Transverse colon (tissue), 3 donors: ENCODE results near the gene NISCH.

Experiments used
- CTCF ChIP-seq, 5 experiments: fragments of 200-600 bp in 3 of 5; fragments of 450-650 bp in 2 of 5; sonication (generic) in 3 of 5; IDR thresholded peaks; 1 replicate in 2 of 5; 2 replicates in 3 of 5; pipeline ENCODE4 v1.5.1; 2016 to 2017; ENCODE audit warnings: antibody characterized with exemption in 5 of 5, inconsistent platforms in 3 of 5, mild to moderate bottlenecking in 2 of 5, moderate library complexity in 1 of 5
- EP300 ChIP-seq: sonication (generic); formaldehyde crosslinking; IDR thresholded peaks from one replicate; pipeline ENCODE4 v1.6.1; 2017; ENCODE audit warnings: antibody characterized with exemption, low read depth

GRCh38 chr3:52420388-52420787 lies 35.0 kb upstream of the NISCH start:
- no peak for TF ChIP-seq EP300
- no peak for TF ChIP-seq CTCF (IDR thresholded peaks at IDR 0.05)
